ENCODE measurements around the gene CCDC8.

Gene CCDC8

GRCh38 chr19:46452186-46452585, 38.8 kb upstream of the CCDC8 start:
- no peak overlapping the region for H3K4me3 ChIP-seq (ENCODE audit: insufficient read length, low read depth)
- DNase-seq (ENCODE audit: low read depth, low spot score) = no peak
- H3K4me1 ChIP-seq (ENCODE audit: insufficient read depth, insufficient read length) = no peaks in the 10 kb centered on the region
- no peaks in the 10 kb centered on the region for H3K27me3 ChIP-seq (ENCODE audit: insufficient read depth, insufficient read length)
- no peak overlapping the region for H3K9ac ChIP-seq (ENCODE audit: insufficient read length, low read depth)
- H3K9me3 ChIP-seq (ENCODE audit: insufficient read depth, low read length) = 0 out of 2 replicates have a peak, but pooled peaks cover 8% of the 10 kb centered on the region
- H3K36me3 ChIP-seq (ENCODE audit: insufficient read depth, insufficient read length, low read length) = no peaks in the 10 kb centered on the region
- TF ChIP-seq SUZ12 (IDR thresholded peaks at IDR 0.05; ENCODE audit: extremely low read depth, insufficient read depth, insufficient read length) (no peak), YY1 (IDR thresholded peaks at IDR 0.05; ENCODE audit: insufficient read depth, insufficient read length) (no peak), ZNF274 (IDR thresholded peaks at IDR 0.05; ENCODE audit: low read depth, low read length) (no peak)

- Histone ChIP-seq H3K9ac (ENCODE audit: insufficient read length, low read depth) (no peak overlapping the region), H3K4me1 (ENCODE audit: insufficient read depth, insufficient read length) (no peaks in the 10 kb centered on the region), H3K36me3 (ENCODE audit: insufficient read depth, insufficient read length, low read length) (no peaks in the 10 kb centered on the region), H3K4me3 (ENCODE audit: insufficient read length, low read depth) (no peak overlapping the region), H3K9me3 (ENCODE audit: insufficient read depth, low read length) (0 out of 2 replicates have a peak, but pooled peaks cover 8% of the 10 kb centered on the region), H3K27me3 (ENCODE audit: insufficient read depth, insufficient read length) (no peaks in the 10 kb centered on the region)
- TF ChIP-seq ZNF274 (IDR thresholded peaks at IDR 0.05; ENCODE audit: low read depth, low read length) (no peak), YY1 (IDR thresholded peaks at IDR 0.05; ENCODE audit: insufficient read depth, insufficient read length) (no peak), SUZ12 (IDR thresholded peaks at IDR 0.05; ENCODE audit: extremely low read depth, insufficient read depth, insufficient read length) (no peak)
- DNase-seq (ENCODE audit: low read depth, low spot score) = no peak
These were observed 38.0 kb upstream of the CCDC8 start for GRCh38 chr19:46451352-46451751.

GRCh38 chr19:46450737-46451136, 37.4 kb upstream of the CCDC8 start:
- H3K36me3 ChIP-seq (ENCODE audit: insufficient read depth, insufficient read length, low read length) = no peaks in the 10 kb centered on the region
- H3K4me3 ChIP-seq (ENCODE audit: insufficient read length, low read depth) = no peak overlapping the region
- 0 out of 2 replicates have a peak, but pooled peaks cover 8% of the 10 kb centered on the region for H3K9me3 ChIP-seq (ENCODE audit: insufficient read depth, low read length)
- no peak for DNase-seq (ENCODE audit: low read depth, low spot score)
- TF ChIP-seq YY1 (IDR thresholded peaks at IDR 0.05; ENCODE audit: insufficient read depth, insufficient read length) = no peak
- TF ChIP-seq ZNF274 (IDR thresholded peaks at IDR 0.05; ENCODE audit: low read depth, low read length) = no peak
- no peak for TF ChIP-seq SUZ12 (IDR thresholded peaks at IDR 0.05; ENCODE audit: extremely low read depth, insufficient read depth, insufficient read length)
- no peaks in the 10 kb centered on the region for H3K4me1 ChIP-seq (ENCODE audit: insufficient read depth, insufficient read length)
- H3K27me3 ChIP-seq (ENCODE audit: insufficient read depth, insufficient read length) = no peaks in the 10 kb centered on the region
- H3K9ac ChIP-seq (ENCODE audit: insufficient read length, low read depth) = no peak overlapping the region

- Histone ChIP-seq H3K9ac (ENCODE audit: insufficient read length, low read depth) (no peak overlapping the region), H3K4me3 (ENCODE audit: insufficient read length, low read depth) (no peak overlapping the region), H3K9me3 (ENCODE audit: insufficient read depth, low read length) (0 out of 2 replicates have a peak, but pooled peaks cover 8% of the 10 kb centered on the region), H3K36me3 (ENCODE audit: insufficient read depth, insufficient read length, low read length) (no peaks in the 10 kb centered on the region), H3K27me3 (ENCODE audit: insufficient read depth, insufficient read length) (no peaks in the 10 kb centered on the region), H3K4me1 (ENCODE audit: insufficient read depth, insufficient read length) (no peaks in the 10 kb centered on the region)
- no peak for TF ChIP-seq YY1 (IDR thresholded peaks at IDR 0.05; ENCODE audit: insufficient read depth, insufficient read length)
- TF ChIP-seq ZNF274 (IDR thresholded peaks at IDR 0.05; ENCODE audit: low read depth, low read length) = no peak
- no peak for TF ChIP-seq SUZ12 (IDR thresholded peaks at IDR 0.05; ENCODE audit: extremely low read depth, insufficient read depth, insufficient read length)
- no peak for DNase-seq (ENCODE audit: low read depth, low spot score)
These were observed 35.9 kb upstream of the CCDC8 start for GRCh38 chr19:46449228-46449627.

GRCh38 chr19:46448601-46449000, 35.2 kb upstream of the CCDC8 start:
- H3K9me3 ChIP-seq (ENCODE audit: insufficient read depth, low read length) = 0 out of 2 replicates have a peak, but pooled peaks cover 8% of the 10 kb centered on the region
- H3K4me3 ChIP-seq (ENCODE audit: insufficient read length, low read depth) = no peak overlapping the region
- no peak for DNase-seq (ENCODE audit: low read depth, low spot score)
- TF ChIP-seq YY1 (IDR thresholded peaks at IDR 0.05; ENCODE audit: insufficient read depth, insufficient read length) (no peak), ZNF274 (IDR thresholded peaks at IDR 0.05; ENCODE audit: low read depth, low read length) (no peak), SUZ12 (IDR thresholded peaks at IDR 0.05; ENCODE audit: extremely low read depth, insufficient read depth, insufficient read length) (no peak)
- H3K27me3 ChIP-seq (ENCODE audit: insufficient read depth, insufficient read length) = no peaks in the 10 kb centered on the region
- no peak overlapping the region for H3K9ac ChIP-seq (ENCODE audit: insufficient read length, low read depth)
- H3K4me1 ChIP-seq (ENCODE audit: insufficient read depth, insufficient read length) = no peaks in the 10 kb centered on the region
- no peaks in the 10 kb centered on the region for H3K36me3 ChIP-seq (ENCODE audit: insufficient read depth, insufficient read length, low read length)

GRCh38 chr19:46447824-46448223, 34.5 kb upstream of the CCDC8 start:
- Histone ChIP-seq H3K9ac (ENCODE audit: insufficient read length, low read depth) (no peak overlapping the region), H3K4me3 (ENCODE audit: insufficient read length, low read depth) (no peak overlapping the region), H3K36me3 (ENCODE audit: insufficient read depth, insufficient read length, low read length) (no peaks in the 10 kb centered on the region), H3K27me3 (ENCODE audit: insufficient read depth, insufficient read length) (no peaks in the 10 kb centered on the region), H3K4me1 (ENCODE audit: insufficient read depth, insufficient read length) (no peaks in the 10 kb centered on the region), H3K9me3 (ENCODE audit: insufficient read depth, low read length) (0 out of 2 replicates have a peak, but pooled peaks cover 8% of the 10 kb centered on the region)
- TF ChIP-seq YY1 (IDR thresholded peaks at IDR 0.05; ENCODE audit: insufficient read depth, insufficient read length) (no peak), SUZ12 (IDR thresholded peaks at IDR 0.05; ENCODE audit: extremely low read depth, insufficient read depth, insufficient read length) (no peak)
- DNase-seq (ENCODE audit: low read depth, low spot score) = no peak

- H3K9me3 ChIP-seq (ENCODE audit: insufficient read depth, low read length) = 0 out of 2 replicates have a peak, but pooled peaks cover 8% of the 10 kb centered on the region
- no peak overlapping the region for H3K4me3 ChIP-seq (ENCODE audit: insufficient read length, low read depth)
- H3K4me1 ChIP-seq (ENCODE audit: insufficient read depth, insufficient read length) = no peaks in the 10 kb centered on the region
- no peak for TF ChIP-seq SUZ12 (IDR thresholded peaks at IDR 0.05; ENCODE audit: extremely low read depth, insufficient read depth, insufficient read length)
- H3K27me3 ChIP-seq (ENCODE audit: insufficient read depth, insufficient read length) = no peaks in the 10 kb centered on the region
- no peak overlapping the region for H3K9ac ChIP-seq (ENCODE audit: insufficient read length, low read depth)
- no peaks in the 10 kb centered on the region for H3K36me3 ChIP-seq (ENCODE audit: insufficient read depth, insufficient read length, low read length)
- DNase-seq (ENCODE audit: low read depth, low spot score) = no peak
These were observed 33.6 kb upstream of the CCDC8 start for GRCh38 chr19:46447006-46447405.
